Activated CD4-positive, alpha-beta T cell treated with anti-CD3 and anti-CD28 coated beads, Interleukin-2, amount 10 ng/mL, durations not matched to agents 24 days and 14 days (primary cell): ENCODE data around the gene NOXRED1. TPM values are rescaled to one million over a fixed set of nuclear protein-coding genes. Genes with fewer than 3 reads are reported as not detected.

Experiments
- DNase-seq: peaks from one replicate; pipeline ENCODE4 v3.0.0; 2022
- H3K27ac Mint-ChIP-seq: one replicate; pipeline ENCODE4 v1.8.0; 2022; ENCODE audit warnings: mild to moderate bottlenecking, mixed read lengths
- H3K27me3 Mint-ChIP-seq: one replicate; pipeline ENCODE4 v1.8.0; 2022; ENCODE audit warnings: mixed read lengths
- H3K36me3 Mint-ChIP-seq: one replicate; pipeline ENCODE4 v1.8.0; 2022; ENCODE audit warnings: low read depth, mild to moderate bottlenecking, mixed read lengths
- H3K4me1 Mint-ChIP-seq: one replicate; pipeline ENCODE4 v1.8.0; 2021; ENCODE audit warnings: mixed read lengths
- H3K4me3 Mint-ChIP-seq: one replicate; pipeline ENCODE4 v1.8.0; 2022; ENCODE audit warnings: mild to moderate bottlenecking, moderate library complexity, mixed read lengths
- H3K9me3 Mint-ChIP-seq: one replicate; pipeline ENCODE4 v1.8.0; 2021; ENCODE audit warnings: mixed read lengths
- intact Hi-C: fragments of 100-400 bp; cut with micrococcal nuclease; formaldehyde crosslinking; loops from one replicate; pipeline ENCODE4 v1.15.1; 2023
- total RNA-seq: library from RNA; stranded (reverse); gene quantifications from 2 replicates; pipeline ENCODE4 v1.2.3, GENCODE V29; 2022

NOXRED1 gene
- total RNA-seq, result 0.19 and 0.40 TPM in 2 replicates

- peaks cover 6% of the 10 kb centered on the region for H3K9me3 Mint-ChIP-seq
- H3K27ac Mint-ChIP-seq, result no peak within 1 kb of the TSS
- H3K27me3 Mint-ChIP-seq, result no peaks in the 10 kb centered on the region
- DNase-seq, result no peak
- no peak within 1 kb of the TSS for H3K4me3 Mint-ChIP-seq
- H3K36me3 Mint-ChIP-seq, result peaks cover 58% of the 10 kb centered on the region
- H3K4me1 Mint-ChIP-seq, result no peaks in the 10 kb centered on the region
- intact Hi-C loops, result no loop called here
These were observed at the start of gene NOXRED1 for GRCh38 chr14:77423423-77423822. TSS of gene NOXRED1 (minus strand) at chr14:77423523. CDS start at chr14:77422889, 634 bp downstream.

- H3K27ac Mint-ChIP-seq, result no peak overlapping the region
- intact Hi-C loops, result no loop called here
- H3K27me3 Mint-ChIP-seq, result peaks cover 2% of the 10 kb centered on the region
- H3K36me3 Mint-ChIP-seq, result peaks cover 34% of the 10 kb centered on the region
- no peak overlapping the region for H3K4me3 Mint-ChIP-seq
- H3K4me1 Mint-ChIP-seq, result no peaks in the 10 kb centered on the region
- no peaks in the 10 kb centered on the region for H3K9me3 Mint-ChIP-seq
- no peak for DNase-seq
These were observed 47.0 kb upstream of the NOXRED1 start for GRCh38 chr14:77470224-77470870.

GRCh38 chr14:77469539-77469938 lies 46.2 kb upstream of the NOXRED1 start:
- Mint-ChIP-seq H3K27ac (no peak overlapping the region), H3K4me1 (no peaks in the 10 kb centered on the region)

GRCh38 chr14:77469067-77469505 lies 45.8 kb upstream of the NOXRED1 start:
- Mint-ChIP-seq H3K36me3 (peaks cover 44% of the 10 kb centered on the region), H3K9me3 (no peaks in the 10 kb centered on the region), H3K4me3 (no peak overlapping the region), H3K4me1 (no peaks in the 10 kb centered on the region), H3K27ac (no peak overlapping the region), H3K27me3 (peaks cover 2% of the 10 kb centered on the region)
- intact Hi-C loops, result no loop called here
- no peak for DNase-seq

More at GRCh38 chr14:77469539-77469938, 46.2 kb upstream of the NOXRED1 start:
- intact Hi-C loops, result no loop called here
- Mint-ChIP-seq H3K9me3 (no peaks in the 10 kb centered on the region), H3K27me3 (peaks cover 2% of the 10 kb centered on the region), H3K36me3 (peaks cover 41% of the 10 kb centered on the region), H3K4me3 (no peak overlapping the region)
- DNase-seq, result no peak

- no peak overlapping the region for H3K4me3 Mint-ChIP-seq
- no peaks in the 10 kb centered on the region for H3K9me3 Mint-ChIP-seq
These were observed 44.5 kb upstream of the NOXRED1 start for GRCh38 chr14:77467801-77468200.

GRCh38 chr14:77459072-77459723 lies 35.9 kb upstream of the NOXRED1 start:
- DNase-seq, result peak; percentile 91
- peak overlapping the region; percentile 100 for H3K4me3 Mint-ChIP-seq
- intact Hi-C loops, result loop anchor here (2.0 to 10.0 kb wide), 4 partner anchors 92 to 1794 kb away; partner anchors contain the start of genes ANGEL1, ERG28 and TTLL5
- peaks cover 52% of the 10 kb centered on the region for H3K36me3 Mint-ChIP-seq
- H3K4me1 Mint-ChIP-seq, result peaks cover 24% of the 10 kb centered on the region
- H3K9me3 Mint-ChIP-seq, result no peaks in the 10 kb centered on the region
- H3K27ac Mint-ChIP-seq, result peak overlapping the region; percentile 100
- H3K27me3 Mint-ChIP-seq, result no peaks in the 10 kb centered on the region

More at GRCh38 chr14:77467801-77468200, 44.5 kb upstream of the NOXRED1 start:
- H3K36me3 Mint-ChIP-seq, result peaks cover 56% of the 10 kb centered on the region
- peaks cover 2% of the 10 kb centered on the region for H3K27me3 Mint-ChIP-seq
- no peaks in the 10 kb centered on the region for H3K4me1 Mint-ChIP-seq
- DNase-seq, result no peak
- H3K27ac Mint-ChIP-seq, result no peak overlapping the region
- intact Hi-C loops, result no loop called here

GRCh38 chr14:77458249-77458950 lies 35.1 kb upstream of the NOXRED1 start:
- H3K4me1 Mint-ChIP-seq, result peaks cover 24% of the 10 kb centered on the region
- H3K27ac Mint-ChIP-seq, result peak overlapping the region; percentile 100
- H3K9me3 Mint-ChIP-seq, result no peaks in the 10 kb centered on the region
- peak; percentile 82 for DNase-seq
- H3K36me3 Mint-ChIP-seq, result peaks cover 45% of the 10 kb centered on the region
- intact Hi-C loops, result loop anchor here (1.0 to 10.0 kb wide), 7 partner anchors 92 to 1794 kb away; partner anchors contain the start of genes ADCK1, ANGEL1, CIPC and ERG28
- H3K27me3 Mint-ChIP-seq, result no peaks in the 10 kb centered on the region
- H3K4me3 Mint-ChIP-seq, result peak overlapping the region; percentile 100

GRCh38 chr14:77457522-77458248 lies 34.4 kb upstream of the NOXRED1 start, which contains the start of the genes AHSA1 and VIPAS39:
TSS of gene AHSA1 (plus strand) at chr14:77458093. CDS start at chr14:77458190, 97 bp downstream.
TSS of gene VIPAS39 (minus strand) at chr14:77457601. CDS start at chr14:77454102, 3,499 bp downstream.
- intact Hi-C loops, result loop anchor here (1.0 to 10.0 kb wide), 12 partner anchors 80 to 1793 kb away; partner anchors contain the start of genes ADCK1, ALKBH1, ANGEL1 and CIPC
- no peaks in the 10 kb centered on the region for H3K27me3 Mint-ChIP-seq
- H3K27ac Mint-ChIP-seq, result peak within 1 kb of the TSS; percentile 100
- H3K36me3 Mint-ChIP-seq, result peaks cover 44% of the 10 kb centered on the region
- H3K4me3 Mint-ChIP-seq, result peak within 1 kb of the TSS; percentile 100
- no peaks in the 10 kb centered on the region for H3K9me3 Mint-ChIP-seq
- DNase-seq, result peak; percentile 98
- peaks cover 27% of the 10 kb centered on the region for H3K4me1 Mint-ChIP-seq

- no peaks in the 10 kb centered on the region for H3K9me3 Mint-ChIP-seq
- DNase-seq, result no peak
- H3K27ac Mint-ChIP-seq, result peak overlapping the region; percentile 100
- no peaks in the 10 kb centered on the region for H3K27me3 Mint-ChIP-seq
- peaks cover 27% of the 10 kb centered on the region for H3K4me1 Mint-ChIP-seq
- peak overlapping the region; percentile 100 for H3K4me3 Mint-ChIP-seq
- peaks cover 39% of the 10 kb centered on the region for H3K36me3 Mint-ChIP-seq
- intact Hi-C loops, result loop anchor here (1.0 to 10.0 kb wide), 8 partner anchors 80 to 1792 kb away; partner anchors contain the start of genes ALKBH1, ANGEL1, ERG28 and GSTZ1
These were observed 33.8 kb upstream of the NOXRED1 start for GRCh38 chr14:77457115-77457521.

GRCh38 chr14:77455966-77456640 lies 32.8 kb upstream of the NOXRED1 start:
- Mint-ChIP-seq H3K27ac (no peak overlapping the region), H3K36me3 (peaks cover 36% of the 10 kb centered on the region), H3K4me1 (peaks cover 27% of the 10 kb centered on the region), H3K27me3 (no peaks in the 10 kb centered on the region), H3K9me3 (no peaks in the 10 kb centered on the region), H3K4me3 (peak overlapping the region; percentile 100)
- intact Hi-C loops, result loop anchor here (2.0 to 10.0 kb wide), 4 partner anchors 161 to 1791 kb away; partner anchors contain the start of genes ANGEL1, ERG28, SPTLC2 and TTLL5
- no peak for DNase-seq

GRCh38 chr14:77442196-77442595 lies 18.9 kb upstream of the NOXRED1 start:
- H3K36me3 Mint-ChIP-seq, result peaks cover 41% of the 10 kb centered on the region
- H3K4me1 Mint-ChIP-seq, result no peaks in the 10 kb centered on the region
- DNase-seq, result no peak
- H3K27me3 Mint-ChIP-seq, result no peaks in the 10 kb centered on the region
- no peak overlapping the region for H3K27ac Mint-ChIP-seq
- intact Hi-C loops, result no loop called here
- no peaks in the 10 kb centered on the region for H3K9me3 Mint-ChIP-seq
- H3K4me3 Mint-ChIP-seq, result no peak overlapping the region

GRCh38 chr14:77439861-77440260 lies 16.5 kb upstream of the NOXRED1 start:
- intact Hi-C loops, result no loop called here
- no peak overlapping the region for H3K4me3 Mint-ChIP-seq
- no peaks in the 10 kb centered on the region for H3K9me3 Mint-ChIP-seq
- no peaks in the 10 kb centered on the region for H3K27me3 Mint-ChIP-seq
- no peak for DNase-seq
- H3K36me3 Mint-ChIP-seq, result peaks cover 47% of the 10 kb centered on the region
- H3K4me1 Mint-ChIP-seq, result no peaks in the 10 kb centered on the region
- no peak overlapping the region for H3K27ac Mint-ChIP-seq
